ENCODE results near the gene XPO1. TPM values are rescaled to one million over a fixed set of nuclear protein-coding genes. Genes with fewer than 3 reads are reported as not detected.

Gene XPO1
- total and polyA plus RNA-seq, 12 donors = 48.6 to 137 (median 79.1) TPM

DNA sequence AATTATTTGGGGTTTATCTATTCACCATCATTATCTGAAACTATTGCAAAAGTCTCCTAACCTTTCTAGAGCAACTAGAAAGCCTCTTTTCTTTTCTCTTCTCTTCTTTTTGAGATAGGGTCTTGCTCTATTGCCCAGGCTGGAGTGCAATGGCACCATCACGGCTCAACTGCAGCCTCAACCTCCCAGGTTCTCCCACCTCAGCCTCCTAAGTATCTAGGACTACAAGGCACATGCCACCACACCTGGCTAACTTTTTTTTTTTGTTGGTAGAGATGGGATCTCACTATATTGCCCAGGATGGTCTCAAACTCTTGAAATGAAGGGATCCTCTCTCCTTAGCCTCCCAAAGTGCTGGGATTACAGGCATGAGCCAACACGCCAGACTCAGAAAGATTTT, 24.5 kb upstream of the XPO1 start:
- no peak overlapping the region for H3K27ac ChIP-seq
- no peak for DNase-seq
- no peaks in the 10 kb centered on the region for H3K36me3 ChIP-seq (replicated peaks in 1 of 2)
- no peaks in the 10 kb centered on the region for H3K9me3 ChIP-seq (replicated peaks in 1 of 3)
- intact Hi-C loops (cut with DNase I) = no loop called here
- no peaks in the 10 kb centered on the region for H3K4me1 ChIP-seq (replicated peaks in 1 of 2)
- no peak overlapping the region for H3K4me3 ChIP-seq
- no peaks in the 10 kb centered on the region for H3K27me3 ChIP-seq
- TF ChIP-seq, protein P1, sequence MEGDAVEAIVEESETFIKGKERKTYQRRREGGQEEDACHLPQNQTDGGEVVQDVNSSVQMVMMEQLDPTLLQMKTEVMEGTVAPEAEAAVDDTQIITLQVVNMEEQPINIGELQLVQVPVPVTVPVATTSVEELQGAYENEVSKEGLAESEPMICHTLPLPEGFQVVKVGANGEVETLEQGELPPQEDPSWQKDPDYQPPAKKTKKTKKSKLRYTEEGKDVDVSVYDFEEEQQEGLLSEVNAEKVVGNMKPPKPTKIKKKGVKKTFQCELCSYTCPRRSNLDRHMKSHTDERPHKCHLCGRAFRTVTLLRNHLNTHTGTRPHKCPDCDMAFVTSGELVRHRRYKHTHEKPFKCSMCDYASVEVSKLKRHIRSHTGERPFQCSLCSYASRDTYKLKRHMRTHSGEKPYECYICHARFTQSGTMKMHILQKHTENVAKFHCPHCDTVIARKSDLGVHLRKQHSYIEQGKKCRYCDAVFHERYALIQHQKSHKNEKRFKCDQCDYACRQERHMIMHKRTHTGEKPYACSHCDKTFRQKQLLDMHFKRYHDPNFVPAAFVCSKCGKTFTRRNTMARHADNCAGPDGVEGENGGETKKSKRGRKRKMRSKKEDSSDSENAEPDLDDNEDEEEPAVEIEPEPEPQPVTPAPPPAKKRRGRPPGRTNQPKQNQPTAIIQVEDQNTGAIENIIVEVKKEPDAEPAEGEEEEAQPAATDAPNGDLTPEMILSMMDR (IDR thresholded peaks at IDR 0.05) = no peak
- TF ChIP-seq POLR2A (IDR thresholded peaks at IDR 0.05) = no peak
- 85 to 92% (median 88%) methylated on average over 2 of the region's 2 CpGs for WGBS, 4 donors

DNA sequence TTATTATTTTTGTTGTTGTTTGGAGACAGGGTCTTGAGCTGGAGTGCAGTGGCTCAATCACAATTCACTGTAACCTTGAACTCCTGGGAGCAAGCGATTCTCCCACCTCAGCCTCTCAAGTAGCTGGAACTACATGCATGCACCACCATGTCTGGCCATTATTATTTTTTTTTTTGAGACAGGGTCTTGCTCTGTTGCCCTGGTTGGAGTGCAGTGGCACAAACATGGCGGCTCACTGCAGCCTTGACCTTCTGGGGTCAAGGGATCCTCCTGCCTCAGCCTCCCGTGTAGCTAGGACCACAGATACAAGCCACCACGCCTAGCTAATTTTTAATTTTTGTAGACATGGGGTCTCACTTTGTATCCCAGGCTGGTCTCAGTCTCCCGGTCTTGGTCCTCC, 20.0 kb upstream of the XPO1 start:
- no peaks in the 10 kb centered on the region for H3K9me3 ChIP-seq (replicated peaks in 1 of 3)
- no peak for DNase-seq
- H3K27ac ChIP-seq = no peak overlapping the region
- no peaks in the 10 kb centered on the region for H3K27me3 ChIP-seq
- WGBS, 4 donors = 43 to 83% (median 67%) methylated on average over 5 of the region's 5 CpGs
- no peak overlapping the region for H3K4me3 ChIP-seq
- H3K4me1 ChIP-seq (replicated peaks in 1 of 2) = no peaks in the 10 kb centered on the region
- H3K36me3 ChIP-seq (replicated peaks in 1 of 2) = no peaks in the 10 kb centered on the region
- TF ChIP-seq, protein P1 (IDR thresholded peaks at IDR 0.05) = no peak
- no peak for TF ChIP-seq POLR2A (IDR thresholded peaks at IDR 0.05)
- intact Hi-C loops (cut with DNase I) = no loop called here

DNA sequence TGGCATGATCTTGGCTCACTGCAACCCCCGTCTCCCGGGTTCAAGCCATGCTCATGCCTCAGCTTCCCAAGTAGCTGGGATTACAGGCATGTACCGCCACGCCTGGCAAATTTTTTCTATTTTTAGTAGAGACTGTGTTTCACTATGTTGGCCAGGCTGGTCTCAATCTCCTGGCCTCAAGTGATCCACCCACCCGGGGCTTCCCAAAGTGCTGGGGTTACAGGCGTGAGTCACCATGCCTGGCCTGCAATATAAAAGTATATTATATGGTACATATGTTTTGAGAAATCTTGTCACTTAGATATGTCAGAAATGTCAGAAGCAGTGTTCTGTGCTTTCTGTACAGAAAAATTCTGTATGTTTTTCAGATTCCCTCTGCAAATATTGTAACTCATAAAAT, 19.2 kb upstream of the XPO1 start:
- Histone ChIP-seq H3K4me3 (no peak overlapping the region), H3K27me3 (no peaks in the 10 kb centered on the region), H3K27ac (no peak overlapping the region), H3K36me3 (replicated peaks in 1 of 2) (no peaks in the 10 kb centered on the region), H3K4me1 (replicated peaks in 1 of 2) (no peaks in the 10 kb centered on the region), H3K9me3 (replicated peaks in 1 of 3) (no peaks in the 10 kb centered on the region)
- 76 to 82% (median 80%) methylated on average over 6 of the region's 6 CpGs for WGBS, 4 donors
- TF ChIP-seq POLR2A (IDR thresholded peaks at IDR 0.05) = no peak
- TF ChIP-seq, protein P1 (IDR thresholded peaks at IDR 0.05) = no peak
- intact Hi-C loops (cut with DNase I) = no loop called here
- DNase-seq = no peak

DNA sequence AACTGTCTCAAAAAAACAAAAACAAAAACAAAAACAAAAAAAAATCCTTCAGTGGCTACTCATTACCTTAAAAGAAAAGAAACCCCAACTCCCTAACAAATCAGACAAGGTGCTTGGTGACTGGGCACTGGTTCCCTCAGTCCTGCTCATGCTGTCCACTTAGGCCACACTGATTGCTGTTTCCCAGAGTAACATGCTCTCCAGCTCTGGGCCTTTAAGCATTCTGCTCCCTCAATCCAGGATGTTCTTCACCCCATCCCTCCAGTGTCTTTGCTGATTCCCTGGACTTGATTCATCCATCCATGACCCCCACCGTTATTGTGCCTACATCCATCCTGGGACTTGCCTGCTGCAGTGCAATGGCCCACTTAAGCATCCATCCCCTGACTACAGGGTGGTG, 16.4 kb upstream of the XPO1 start:
- WGBS, 4 donors = 69 to 94% (median 83%) methylated on average over 1 of the region's 1 CpG
- intact Hi-C loops (cut with DNase I) = no loop called here

More for the DNA sequence above, 16.4 kb upstream of the XPO1 start:
- Histone ChIP-seq H3K27ac (no peak overlapping the region), H3K9me3 (replicated peaks in 1 of 3) (no peaks in the 10 kb centered on the region), H3K4me1 (replicated peaks in 1 of 2) (no peaks in the 10 kb centered on the region), H3K27me3 (no peaks in the 10 kb centered on the region), H3K36me3 (replicated peaks in 1 of 2) (no peaks in the 10 kb centered on the region), H3K4me3 (no peak overlapping the region)
- peak in 1 of 7 donors; percentile 7 for DNase-seq
- TF ChIP-seq POLR2A (IDR thresholded peaks at IDR 0.05) = no peak
- TF ChIP-seq, protein P1 (IDR thresholded peaks at IDR 0.05) = no peak
